Activated CD8-positive, alpha-beta T cell treated with anti-CD3 and anti-CD28 coated beads for 36 hours (primary cell): Measurements from ENCODE around the gene KLHL25. TPM values are rescaled to one million over a fixed set of nuclear protein-coding genes. Genes with fewer than 3 reads are reported as not detected.

Experiments used
- ATAC-seq: fragments of 200-7000 bp; cut with Tn5 transposase; one replicate; pipeline ENCODE4 v1.10.0; 2021; ENCODE audit warnings: mild to moderate bottlenecking, moderate library complexity
- CTCF ChIA-PET: fragments of 350-600 bp; sonication (Branson Sonifier 250); formaldehyde crosslinking; loops from one replicate; lab custom pipeline; 2021; ENCODE audit warnings: antibody characterized with exemption; lab: Charles Lee
- POLR2A ChIA-PET: fragments of 350-600 bp; sonication (Branson Sonifier 250); formaldehyde crosslinking; loops from one replicate; lab custom pipeline; 2021; ENCODE audit warnings: antibody characterized with exemption; lab: Charles Lee
- DNase-seq: peaks from one replicate; pipeline ENCODE4 v3.0.0-alpha.2; 2020
- H3K27ac Mint-ChIP-seq: one replicate; pipeline ENCODE4 v1.8.0; 2021; ENCODE audit warnings: mild to moderate bottlenecking, mixed read lengths
- H3K27me3 Mint-ChIP-seq: one replicate; pipeline ENCODE4 v1.8.0; 2021; ENCODE audit warnings: mixed read lengths
- H3K36me3 Mint-ChIP-seq: one replicate; pipeline ENCODE4 v1.8.0; 2021; ENCODE audit warnings: low read depth, mixed read lengths
- H3K4me1 Mint-ChIP-seq: one replicate; pipeline ENCODE4 v1.8.0; 2021; ENCODE audit warnings: low read depth, mixed read lengths
- H3K4me3 Mint-ChIP-seq: one replicate; pipeline ENCODE4 v1.8.0; 2021; ENCODE audit warnings: mild to moderate bottlenecking, moderate library complexity, mixed read lengths
- H3K9me3 Mint-ChIP-seq: one replicate; pipeline ENCODE4 v1.8.0; 2021; ENCODE audit warnings: mixed read lengths
- CTCF ChIP-seq: fragments of 200-600 bp; IDR thresholded peaks from one replicate; pipeline ENCODE4 v1.8.0; 2022; ENCODE audit warnings: antibody characterized with exemption, mild to moderate bottlenecking
- intact Hi-C: fragments of 100-400 bp; cut with micrococcal nuclease; formaldehyde crosslinking; loops from one replicate; pipeline ENCODE4 v1.10.0; 2022
- total RNA-seq, 2 experiments: library from RNA; stranded (reverse); gene quantifications; one replicate each; pipeline ENCODE4 v1.2.3, GENCODE V29; 2021

Gene KLHL25
- total RNA-seq: 1 to 10 TPM; 2.9 to 3.3 TPM

DNA sequence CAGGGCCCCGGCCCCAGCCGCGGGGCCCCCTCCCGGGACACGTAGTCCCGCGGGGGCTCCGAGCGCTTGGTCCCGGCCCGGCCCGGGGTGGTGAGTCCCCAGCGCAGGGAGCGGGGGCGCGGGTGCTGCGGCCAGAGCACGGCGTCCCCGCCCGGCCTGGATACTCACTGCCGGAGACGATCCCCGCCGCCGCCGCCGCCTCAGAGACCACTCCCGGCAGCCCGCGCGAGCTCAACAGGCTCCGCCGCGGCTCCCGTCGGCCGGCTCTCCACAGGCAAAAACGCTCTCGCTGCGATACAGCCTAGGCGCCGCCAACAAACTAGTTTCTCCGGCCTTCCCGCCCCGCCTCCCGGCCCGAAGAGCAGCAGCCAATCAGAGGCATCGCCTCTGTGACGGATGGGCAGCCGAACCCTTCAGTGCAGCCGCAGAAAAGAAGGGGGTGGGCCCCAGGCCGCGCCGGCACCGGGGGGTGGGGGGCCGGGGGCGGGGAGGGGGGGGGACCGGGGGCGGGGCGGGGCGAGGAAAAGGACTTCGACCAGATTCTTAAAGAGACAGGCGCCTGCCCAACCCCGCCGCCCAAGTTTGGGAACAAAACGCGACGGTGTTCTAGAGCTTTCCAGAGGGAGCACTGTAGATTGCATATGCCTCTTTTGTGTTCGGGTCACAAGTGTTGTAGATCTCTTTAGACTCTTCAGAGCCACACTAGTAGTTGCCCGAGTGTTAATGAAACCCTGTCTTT, at the start of gene KLHL25:
Gene KLHL25 (minus strand): TSS at position 328 of the 739 bp plus-strand sequence. CDS start 25,115 bp downstream, outside the sequence.
- CTCF ChIA-PET: interaction anchor here (1.3 to 1.9 kb wide), 2 partner anchors 9 to 46 kb away, joined by 4 to 6 read pairs; no protein-coding TSS in a partner anchor
- POLR2A ChIA-PET: interaction anchor here (1.0 to 1.7 kb wide), 2 partner anchors 9 to 55 kb away, joined by 3 to 6 read pairs; no protein-coding TSS in a partner anchor
- H3K27ac Mint-ChIP-seq: peak within 1 kb of the TSS; percentile 79

GRCh38 chr15:85840802-85841152, 46.1 kb upstream of the KLHL25 start:
- TF ChIP-seq CTCF: no peak

More for the DNA sequence above, at the start of gene KLHL25:
- intact Hi-C loops: no loop called here
- Mint-ChIP-seq H3K4me1 (peaks cover 22% of the 10 kb centered on the region), H3K27me3 (peaks cover 1% of the 10 kb centered on the region), H3K36me3 (no peaks in the 10 kb centered on the region), H3K9me3 (no peaks in the 10 kb centered on the region), H3K4me3 (peak within 1 kb of the TSS; percentile 79)
- peak; percentile 93 for DNase-seq
- no peak for TF ChIP-seq CTCF
- peak; percentile 97 for ATAC-seq

GRCh38 chr15:85840079-85840801, 45.5 kb upstream of the KLHL25 start:
- peak; percentile 80 for TF ChIP-seq CTCF
- intact Hi-C loops: loop anchor here (1.0 kb wide), 1 partner anchor 110 kb away; no protein-coding TSS in a partner anchor
- DNase-seq: peak; percentile 82
- Mint-ChIP-seq H3K4me3 (peak overlapping the region; percentile 52), H3K27ac (no peak overlapping the region), H3K27me3 (peaks cover 5% of the 10 kb centered on the region), H3K36me3 (no peaks in the 10 kb centered on the region), H3K9me3 (no peaks in the 10 kb centered on the region), H3K4me1 (no peaks in the 10 kb centered on the region)
- POLR2A ChIA-PET: interaction anchor here (1.5 kb wide), 1 partner anchor 98 kb away, joined by 3 read pairs; no protein-coding TSS in a partner anchor
- CTCF ChIA-PET: interaction anchor here (0.6 to 3.3 kb wide), 39 partner anchors 11 to 810 kb away, joined by 3 to 52 read pairs (median 3); partner anchors contain the start of gene KLHL25
- ATAC-seq: peak; percentile 98

More at GRCh38 chr15:85840802-85841152, 46.1 kb upstream of the KLHL25 start:
- ATAC-seq (no peak), DNase-seq (no peak)
- CTCF ChIA-PET: interaction anchor here (0.6 to 3.3 kb wide), 34 partner anchors 10 to 809 kb away, joined by 3 to 52 read pairs (median 4); partner anchors contain the start of gene KLHL25
- intact Hi-C loops: loop anchor here (1.0 kb wide), 1 partner anchor 110 kb away; no protein-coding TSS in a partner anchor
- no peak overlapping the region for H3K4me3 Mint-ChIP-seq
- no peaks in the 10 kb centered on the region for H3K9me3 Mint-ChIP-seq
- no peak overlapping the region for H3K27ac Mint-ChIP-seq
- POLR2A ChIA-PET: interaction anchor here (1.5 kb wide), 1 partner anchor 98 kb away, joined by 3 read pairs; no protein-coding TSS in a partner anchor
- H3K4me1 Mint-ChIP-seq: no peaks in the 10 kb centered on the region
- H3K36me3 Mint-ChIP-seq: no peaks in the 10 kb centered on the region
- H3K27me3 Mint-ChIP-seq: peaks cover 6% of the 10 kb centered on the region

DNA sequence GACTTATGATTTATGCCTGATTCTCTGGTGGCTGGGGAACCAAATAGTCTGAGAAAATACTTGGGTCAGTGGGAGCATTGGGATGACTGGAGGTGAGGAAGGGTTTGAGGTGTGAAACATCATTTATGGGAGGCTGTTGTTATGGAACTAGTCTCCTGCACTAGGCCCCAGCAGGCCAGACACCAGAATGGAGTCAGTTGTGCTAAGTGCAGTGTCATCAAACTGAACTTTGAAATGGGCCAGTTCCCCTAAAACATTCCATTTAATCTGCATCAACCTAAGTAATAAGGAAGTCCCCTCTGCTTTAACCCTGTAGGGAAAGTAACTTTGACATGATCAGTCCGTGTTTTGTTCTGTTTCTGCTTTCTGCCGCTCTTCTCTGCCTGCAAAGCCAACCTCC, 44.9 kb upstream of the KLHL25 start:
- Mint-ChIP-seq H3K27me3 (peaks cover 3% of the 10 kb centered on the region), H3K9me3 (no peaks in the 10 kb centered on the region), H3K4me1 (no peaks in the 10 kb centered on the region), H3K4me3 (no peak overlapping the region), H3K27ac (no peak overlapping the region), H3K36me3 (no peaks in the 10 kb centered on the region)
- intact Hi-C loops: loop anchor here (1.0 kb wide), 1 partner anchor 109 kb away; no protein-coding TSS in a partner anchor
- no peak for TF ChIP-seq CTCF
- ATAC-seq (no peak), DNase-seq (no peak)
- POLR2A ChIA-PET: interaction anchor here (0.7 kb wide), 1 partner anchor 351 kb away, joined by 3 read pairs; no protein-coding TSS in a partner anchor
- CTCF ChIA-PET: interaction anchor here (0.9 to 3.3 kb wide), 22 partner anchors 11 to 335 kb away, joined by 3 to 52 read pairs (median 4); no protein-coding TSS in a partner anchor
